OCI-LY7 (cell line): ENCODE data around the gene DUSP22.

ENCODE experiments used
- EZH2phosphoT487 ChIP-seq: fragments of 200-600 bp; sonication (generic); IDR thresholded peaks from 2 replicates; pipeline ENCODE4 v1.6.1; 2018; ENCODE audit warnings: low read depth, borderline replicate concordance, mild to moderate bottlenecking, mixed run types, antibody characterized with exemption, low read length, moderate library complexity, mixed read lengths
- TF ChIP-seq, protein P1 (sequence below): fragments of 200-600 bp; sonication (generic); conservative IDR thresholded peaks from 2 replicates; pipeline ENCODE4 v1.5.1; 2014; ENCODE audit warnings: mild to moderate bottlenecking, antibody characterized with exemption, low read length, moderate library complexity, mixed read lengths

DNA sequence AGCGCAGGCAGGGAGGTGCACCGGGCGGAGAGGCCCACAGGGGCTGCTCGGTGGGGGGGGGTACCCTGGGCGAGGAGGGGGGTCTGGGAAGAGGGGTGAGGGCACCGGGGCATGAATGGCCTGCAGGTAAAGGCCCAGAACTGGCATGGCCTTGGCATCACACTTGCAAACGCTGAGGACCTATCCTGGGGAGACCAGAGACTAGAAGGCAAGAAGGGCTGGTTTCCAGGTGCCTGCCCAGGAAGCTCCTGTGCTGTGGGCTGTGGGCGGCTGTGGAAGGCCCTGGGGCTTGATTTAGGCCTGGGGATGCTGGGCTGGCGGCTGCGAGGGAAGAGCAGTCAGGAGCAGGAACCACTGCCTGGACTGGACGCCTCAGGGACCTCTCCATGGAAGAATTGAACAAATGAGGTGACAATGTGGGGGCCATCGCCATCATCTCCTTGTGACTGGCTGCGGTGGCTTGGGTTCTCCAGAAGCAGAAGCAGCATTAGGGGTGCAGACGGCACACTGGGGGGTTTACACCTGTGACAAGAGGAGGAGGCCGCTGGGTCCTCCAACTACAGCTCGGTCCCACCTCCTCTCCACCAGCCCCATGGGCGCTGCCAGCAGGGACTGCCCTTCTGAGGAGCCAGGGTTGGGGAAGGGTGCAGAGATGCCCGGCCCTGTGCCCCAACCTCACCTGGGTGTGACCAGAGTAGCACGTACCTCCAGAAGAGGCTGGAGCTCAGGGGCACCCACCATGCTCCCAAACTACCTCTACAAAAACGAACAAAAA, 67.2 kb downstream of the DUSP22 start:
- TF ChIP-seq, protein P1, sequence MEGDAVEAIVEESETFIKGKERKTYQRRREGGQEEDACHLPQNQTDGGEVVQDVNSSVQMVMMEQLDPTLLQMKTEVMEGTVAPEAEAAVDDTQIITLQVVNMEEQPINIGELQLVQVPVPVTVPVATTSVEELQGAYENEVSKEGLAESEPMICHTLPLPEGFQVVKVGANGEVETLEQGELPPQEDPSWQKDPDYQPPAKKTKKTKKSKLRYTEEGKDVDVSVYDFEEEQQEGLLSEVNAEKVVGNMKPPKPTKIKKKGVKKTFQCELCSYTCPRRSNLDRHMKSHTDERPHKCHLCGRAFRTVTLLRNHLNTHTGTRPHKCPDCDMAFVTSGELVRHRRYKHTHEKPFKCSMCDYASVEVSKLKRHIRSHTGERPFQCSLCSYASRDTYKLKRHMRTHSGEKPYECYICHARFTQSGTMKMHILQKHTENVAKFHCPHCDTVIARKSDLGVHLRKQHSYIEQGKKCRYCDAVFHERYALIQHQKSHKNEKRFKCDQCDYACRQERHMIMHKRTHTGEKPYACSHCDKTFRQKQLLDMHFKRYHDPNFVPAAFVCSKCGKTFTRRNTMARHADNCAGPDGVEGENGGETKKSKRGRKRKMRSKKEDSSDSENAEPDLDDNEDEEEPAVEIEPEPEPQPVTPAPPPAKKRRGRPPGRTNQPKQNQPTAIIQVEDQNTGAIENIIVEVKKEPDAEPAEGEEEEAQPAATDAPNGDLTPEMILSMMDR = no peak
- TF ChIP-seq EZH2phosphoT487 = no peak
